GOT3 (cell line): ENCODE results near the gene MTA3.
"Not testable (repeated sequence)": the region's sequence is repeated elsewhere in the genome, so short reads cannot be mapped to it uniquely, and the experiment has no call there.

Experiments used
- DNase-seq: peaks from one replicate; lab custom pipeline; 2025; ENCODE audit warnings: mixed read lengths; lab: John Stamatoyannopoulos, UW

Gene MTA3

DNA sequence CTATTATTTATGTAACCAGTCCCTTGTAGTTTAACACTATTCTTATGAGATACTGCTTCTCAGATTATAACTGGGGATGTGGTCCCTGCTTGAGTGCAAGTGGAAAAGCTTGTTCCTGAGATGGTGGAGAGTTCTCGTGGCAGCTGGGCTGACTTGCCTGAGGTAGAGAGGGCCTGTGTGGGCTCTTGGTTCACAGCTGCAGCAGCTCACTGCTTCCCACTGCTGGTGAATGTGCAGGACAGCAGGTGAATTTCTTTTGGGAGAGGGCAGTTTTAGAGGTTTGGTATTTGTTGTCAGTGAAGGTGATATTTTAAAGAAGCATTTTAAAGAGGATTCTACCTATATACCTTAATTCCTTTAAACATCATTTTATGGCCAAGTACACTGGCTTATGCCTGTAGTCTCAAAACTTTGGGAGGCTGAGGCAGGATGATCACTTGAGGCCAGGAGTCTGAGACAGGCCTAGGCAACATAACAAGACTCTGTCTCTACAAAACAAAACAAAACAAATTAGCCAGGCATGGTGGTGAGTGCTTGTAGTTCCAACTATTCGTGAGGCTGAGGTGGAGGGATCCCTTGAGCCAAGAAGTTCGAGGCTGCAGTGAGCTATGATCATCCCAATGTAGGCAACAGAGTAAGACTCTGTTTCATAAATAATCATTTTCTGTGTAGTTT, 94.8 kb downstream of the MTA3 start:
- no peak for DNase-seq

GRCh38 chr2:42663828-42664227, 95.4 kb downstream of the MTA3 start:
- no peak for DNase-seq

DNA sequence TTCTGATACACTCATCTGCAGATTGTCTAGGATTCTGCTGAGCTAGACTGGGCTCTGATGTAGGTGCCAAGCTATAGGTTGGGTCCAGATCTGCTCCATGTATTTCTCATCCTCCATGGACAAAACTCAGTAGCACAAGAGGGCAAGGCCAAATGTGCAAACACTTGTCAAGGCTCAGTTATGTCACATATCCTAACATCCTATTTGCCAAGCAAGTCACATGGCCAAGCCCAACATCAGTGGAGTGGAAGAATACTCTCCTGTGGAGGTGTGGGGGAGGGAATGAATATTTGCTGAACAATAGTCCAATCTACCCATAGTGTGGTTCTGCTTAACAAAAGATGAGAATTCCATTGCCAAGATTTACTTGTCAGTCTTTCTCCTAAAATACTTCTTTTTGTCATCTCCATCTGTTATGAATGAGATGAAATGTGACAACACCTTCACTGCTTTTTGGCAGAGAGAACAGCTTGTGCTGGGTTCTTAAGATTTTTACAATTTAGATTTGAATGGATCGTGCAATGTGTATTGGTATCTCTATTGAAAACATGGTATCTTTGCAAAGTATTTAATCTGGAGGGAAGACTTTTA, 105.7 kb downstream of the MTA3 start:
- no peak for DNase-seq

DNA sequence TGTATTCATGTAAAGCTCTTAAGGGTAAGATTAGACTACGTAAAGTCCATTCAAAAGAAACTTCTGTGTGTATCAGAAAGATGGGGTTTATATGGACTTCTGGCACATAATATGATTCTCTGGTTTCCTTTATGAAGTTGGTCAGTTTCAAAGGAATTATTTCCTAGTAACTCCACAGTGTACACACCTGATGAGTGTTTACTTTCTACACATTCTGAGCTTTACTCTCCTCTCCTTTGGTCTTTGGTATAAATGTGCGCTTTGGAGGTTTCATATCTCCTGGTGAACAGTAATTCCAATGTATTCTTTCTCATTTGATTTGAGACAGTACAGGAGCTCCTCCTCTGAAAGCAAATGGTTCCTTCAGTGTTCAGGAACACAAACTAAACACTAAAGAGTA, 107.4 kb downstream of the MTA3 start:
- no peak for DNase-seq

DNA sequence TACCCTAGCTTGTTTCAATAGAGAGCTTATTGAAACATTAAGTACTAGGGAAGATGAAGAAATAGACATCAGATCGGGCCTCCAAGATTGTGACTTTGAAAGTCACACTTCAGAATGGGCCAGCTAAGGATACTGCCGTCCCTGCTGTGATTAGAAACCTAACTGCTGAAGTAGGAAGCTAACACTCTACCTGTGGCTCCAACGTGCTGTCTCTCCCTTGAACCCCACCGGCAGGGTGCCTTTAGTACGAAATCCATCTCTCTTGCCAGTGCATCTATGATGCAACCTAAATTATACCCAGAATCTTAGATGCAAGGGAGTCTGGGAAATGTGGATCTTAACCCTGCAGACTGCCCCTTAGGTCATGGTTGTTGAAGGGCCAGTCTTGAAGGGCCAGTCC, 116.9 kb downstream of the MTA3 start:
- DNase-seq = no peak

- DNase-seq = no peak
Observed at GRCh38 chr2:42693013-42693615, 124.7 kb downstream of the MTA3 start.

DNA sequence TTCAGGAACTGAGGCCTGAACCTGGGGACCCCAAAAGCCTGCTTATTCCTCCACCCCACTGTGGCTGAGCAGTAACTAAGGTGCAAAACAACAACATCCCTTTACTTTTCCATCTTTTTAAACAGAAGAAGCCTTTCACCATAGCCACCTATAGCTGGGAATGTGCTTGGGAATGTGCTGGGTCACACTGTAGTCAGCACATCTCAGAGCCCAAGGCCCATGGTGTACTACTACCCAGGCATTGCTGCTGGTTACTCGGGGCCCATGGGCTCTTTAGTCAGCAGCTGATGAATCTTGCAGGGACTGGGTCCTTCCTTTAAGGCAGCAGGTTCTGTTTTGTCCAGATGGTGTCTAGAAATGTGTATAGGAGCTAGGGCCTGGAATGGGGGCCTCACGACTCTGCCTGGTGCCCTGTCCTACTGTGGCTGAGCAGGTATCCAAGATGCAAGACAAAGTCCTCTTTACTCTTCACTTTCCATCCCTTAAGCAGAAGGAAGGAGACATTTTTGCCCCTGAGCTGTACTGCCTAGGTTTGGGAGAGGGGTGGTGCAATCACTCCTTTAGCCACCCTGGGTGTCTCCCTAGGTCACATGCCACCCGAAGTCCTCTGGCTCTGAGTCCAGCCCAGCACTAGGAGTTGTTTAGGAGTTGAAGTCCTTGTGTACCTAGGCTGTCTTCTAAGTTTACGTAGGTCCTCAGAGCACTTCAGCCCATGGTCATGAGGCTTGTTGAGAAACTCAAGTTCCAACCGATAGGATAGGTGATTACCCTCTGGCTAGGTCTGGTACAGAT, 125.5 kb downstream of the MTA3 start:
- no peak for DNase-seq

DNA sequence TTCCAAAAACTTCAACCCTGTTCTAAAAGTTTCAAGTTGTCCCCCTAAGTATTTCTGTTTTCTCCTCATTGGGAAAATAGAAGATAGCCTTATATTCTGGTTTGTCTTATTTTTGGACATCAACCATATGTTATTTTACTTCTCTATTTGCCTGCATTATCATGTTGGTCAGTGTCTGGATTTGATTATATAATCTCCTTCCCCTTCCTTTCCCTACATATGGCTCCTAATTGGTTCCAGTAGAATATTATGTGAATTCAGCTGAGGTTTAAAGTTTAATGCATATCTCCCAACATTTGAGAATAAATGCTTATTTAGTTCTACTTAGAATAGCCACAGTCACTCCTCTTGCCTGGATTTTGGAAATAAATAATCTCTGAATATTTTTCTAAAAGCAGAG, 128.6 kb downstream of the MTA3 start:
- no peak for DNase-seq

DNA sequence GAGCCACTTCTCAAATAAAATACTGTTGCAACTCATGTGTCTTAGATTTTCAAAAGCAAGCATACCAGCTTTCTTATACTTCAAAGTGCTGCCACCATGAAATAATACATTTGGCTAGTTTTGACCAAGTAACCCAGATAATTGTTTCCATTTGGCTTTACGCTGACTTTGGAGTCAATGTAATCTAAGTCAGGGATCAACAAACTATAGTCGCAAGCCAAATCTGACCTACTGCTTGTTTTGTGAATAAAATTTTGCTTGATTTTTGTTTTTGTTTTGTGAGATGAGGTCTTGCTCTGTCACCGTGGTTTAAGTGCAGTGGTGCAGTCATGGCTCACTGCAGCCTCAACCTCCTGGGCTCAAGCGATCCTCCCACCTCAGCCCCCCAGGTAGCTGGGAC, 130.5 kb downstream of the MTA3 start:
- DNase-seq = no peak

- DNase-seq = no peak
Observed at GRCh38 chr2:42706836-42707235, 138.4 kb downstream of the MTA3 start.

GRCh38 chr2:42708179-42708578, 139.7 kb downstream of the MTA3 start:
- DNase-seq = no peak

DNA sequence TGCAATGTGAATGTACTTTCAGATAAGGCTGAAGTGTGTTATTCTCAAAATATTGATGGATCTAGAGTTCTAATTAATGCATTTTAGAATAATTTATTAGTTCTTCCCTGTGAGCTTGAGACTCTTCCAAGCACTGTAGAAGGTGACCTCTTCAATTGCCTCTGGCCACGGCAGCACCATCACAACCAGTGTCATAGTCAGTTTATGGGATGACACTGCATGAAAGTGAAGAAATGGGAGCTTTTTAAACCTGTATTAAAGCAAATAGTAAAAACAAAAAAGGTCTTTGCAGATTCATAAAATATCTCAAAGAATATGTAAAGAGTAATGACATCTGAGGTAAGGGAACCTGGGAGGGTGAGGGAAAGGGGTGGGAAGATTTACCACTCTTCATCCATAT, 143.5 kb downstream of the MTA3 start:
- no peak for DNase-seq

GRCh38 chr2:42712934-42713333, 144.5 kb downstream of the MTA3 start:
- no peak for DNase-seq

DNA sequence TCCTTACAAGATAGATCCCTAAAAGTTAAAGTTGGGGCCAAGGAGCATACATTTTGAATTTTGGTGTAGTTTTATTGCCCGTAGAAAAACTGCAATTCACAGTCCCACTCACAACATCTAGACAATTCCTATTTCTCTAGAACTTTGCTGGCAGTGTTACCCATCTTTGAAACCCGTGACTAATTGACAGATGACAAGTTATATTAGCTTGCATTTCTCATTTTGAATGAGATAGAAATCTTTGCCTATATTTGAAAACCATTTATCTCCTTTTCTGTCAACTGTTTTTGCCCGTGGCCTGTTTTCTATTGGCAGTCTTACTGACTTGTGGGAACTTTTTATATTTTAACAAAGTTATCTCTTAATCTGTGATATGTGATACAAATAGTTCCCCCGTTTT, 145.5 kb downstream of the MTA3 start:
- DNase-seq = no peak

GRCh38 chr2:42714686-42715085, 146.3 kb downstream of the MTA3 start:
- DNase-seq = no peak

DNA sequence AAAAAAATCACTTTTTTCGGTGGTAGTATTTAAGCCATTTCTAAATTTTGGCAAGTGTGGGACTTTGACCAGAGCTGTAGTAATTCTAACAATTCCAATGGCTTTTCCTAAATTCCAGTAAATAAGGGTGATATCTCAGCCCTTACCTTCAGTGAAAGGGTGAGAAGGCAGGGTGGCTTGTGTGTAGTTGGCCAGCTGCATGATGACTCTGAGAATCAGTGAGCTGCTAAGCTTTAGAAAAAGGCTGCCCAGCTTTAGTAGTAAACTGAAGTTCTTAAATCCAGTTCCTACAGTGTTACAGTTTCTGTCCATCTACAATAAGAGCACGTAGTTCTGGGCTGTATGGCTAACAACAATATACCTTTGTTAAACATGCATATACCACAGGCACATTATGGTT, 153.5 kb downstream of the MTA3 start:
- DNase-seq = no peak

- no peak for DNase-seq
Observed at GRCh38 chr2:42722320-42723190, 154.1 kb downstream of the MTA3 start.

DNA sequence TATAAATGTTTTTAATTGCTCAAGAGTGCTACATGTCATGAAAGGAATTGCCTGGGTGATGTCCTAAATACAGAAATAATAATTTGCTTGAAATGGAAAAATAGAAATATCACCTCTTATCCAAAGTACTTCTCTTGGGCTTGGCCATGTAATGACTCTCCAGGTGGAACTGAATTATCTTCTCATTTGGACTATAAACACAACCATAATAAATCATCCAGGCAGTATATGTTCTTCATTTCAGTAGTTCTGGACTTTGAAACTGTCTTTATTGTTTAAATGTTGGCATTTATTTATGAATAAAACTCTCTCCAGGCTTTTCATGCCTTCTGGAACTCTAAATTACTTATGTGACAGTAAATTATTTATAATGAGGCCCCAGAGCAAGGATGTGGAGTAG, 155.0 kb downstream of the MTA3 start:
- DNase-seq = no peak

DNA sequence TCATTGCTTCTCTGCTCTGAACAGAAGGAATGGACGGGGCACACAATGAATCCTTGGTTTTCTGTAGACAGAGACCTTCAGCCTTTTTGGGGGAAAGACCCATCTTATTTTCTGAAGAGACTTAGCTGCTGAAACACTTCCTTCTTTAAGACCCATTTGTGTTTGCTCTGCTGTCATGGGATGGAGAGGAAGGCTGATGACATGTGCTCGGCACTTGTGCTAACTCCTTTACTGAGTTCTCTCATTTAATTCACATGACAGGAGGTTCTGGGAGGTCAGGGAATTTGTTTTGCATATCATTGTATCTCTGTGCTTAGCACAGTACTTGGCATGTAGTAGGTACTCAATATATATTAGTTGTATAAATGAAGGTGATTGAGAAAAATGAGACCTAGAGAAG, 156.5 kb downstream of the MTA3 start:
- DNase-seq = no peak

DNA sequence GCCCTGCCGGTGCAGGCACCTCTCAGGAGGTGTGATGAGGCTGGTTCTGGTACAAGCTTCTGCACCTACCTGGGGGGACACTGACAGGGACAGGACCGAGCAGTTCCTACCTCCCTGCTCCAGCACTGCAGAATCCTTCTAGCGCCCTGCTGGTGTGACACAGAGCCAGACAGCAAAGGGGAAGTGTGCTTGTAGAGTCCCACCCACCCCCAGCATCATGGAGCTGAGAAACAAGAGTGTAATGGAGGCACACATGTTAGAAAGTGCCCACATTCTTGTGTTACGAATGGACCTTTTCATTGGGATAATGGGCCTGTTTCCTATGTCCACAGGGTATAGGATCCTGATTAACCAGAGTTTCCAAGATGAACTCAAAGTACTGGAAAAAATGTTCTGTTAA, 157.2 kb downstream of the MTA3 start:
- DNase-seq = no peak

DNA sequence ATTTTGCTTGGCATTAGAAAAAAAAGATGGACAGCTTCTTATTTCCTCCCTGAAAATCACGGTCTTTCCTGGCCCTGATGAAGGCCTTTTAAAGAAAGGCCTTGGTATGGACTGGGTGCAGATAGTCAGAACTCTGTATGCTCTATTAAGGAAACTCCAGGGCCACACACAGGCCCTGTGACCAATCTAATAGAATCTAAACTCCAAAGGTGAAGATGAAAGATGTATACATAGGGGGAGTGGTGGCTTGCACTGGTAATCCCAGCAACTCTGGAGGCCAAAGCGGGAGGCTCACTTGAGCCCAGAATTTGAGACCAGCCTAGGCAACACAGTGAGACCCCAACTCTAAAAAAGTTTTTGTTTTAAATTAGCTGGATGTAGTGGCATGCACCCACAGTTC, 158.2 kb downstream of the MTA3 start:
- no peak for DNase-seq

DNA sequence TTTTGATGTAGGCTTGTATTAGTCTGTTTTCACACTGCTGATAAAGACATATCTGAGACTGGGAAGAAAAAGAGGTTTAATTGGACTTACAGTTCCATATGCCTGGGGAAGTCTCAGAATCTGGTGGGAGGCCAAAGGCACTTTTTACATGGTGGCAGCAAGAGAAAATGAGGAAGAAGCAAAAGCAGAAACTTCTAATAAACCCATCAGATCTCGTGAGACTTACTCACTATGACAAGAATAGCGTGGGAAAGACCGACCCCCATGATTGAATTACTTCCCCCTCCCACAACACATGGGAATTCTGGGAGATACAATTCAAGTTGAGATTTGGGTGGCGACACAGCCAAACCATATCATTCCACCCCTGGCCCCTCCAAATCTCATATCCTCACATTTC, 162.9 kb downstream of the MTA3 start:
- DNase-seq = not testable (repeated sequence)
